GM21619 (cell line): ENCODE measurements around the gene PCDHB4.
"Not testable (repeated sequence)": the region's sequence is repeated elsewhere in the genome, so short reads cannot be mapped to it uniquely, and the experiment has no call there.

Source experiments
- ATAC-seq: cut with Tn5 transposase; IDR thresholded peaks from one replicate; pipeline ENCODE4 v1.9.1; 2021; ENCODE audit not compliant: unreplicated experiment

Gene PCDHB4

DNA sequence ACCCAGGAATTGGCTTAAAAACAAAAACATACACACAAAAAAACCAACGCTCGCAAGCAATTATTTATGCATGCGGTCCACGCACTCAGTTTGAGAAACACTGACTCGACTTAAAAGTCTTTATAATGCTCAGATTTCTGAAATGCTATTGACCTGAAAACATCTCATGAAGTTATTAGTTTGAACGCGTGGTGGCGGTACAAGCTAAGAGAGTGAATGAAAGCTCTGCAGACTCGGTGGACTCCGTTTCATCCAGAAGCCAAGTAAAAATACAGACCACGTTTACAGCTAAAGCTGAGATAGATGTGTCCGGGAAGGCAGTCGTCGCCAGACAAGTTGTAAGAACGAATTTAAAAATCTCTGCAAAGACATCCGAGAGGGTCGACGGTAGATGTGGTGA is 28.2 kb downstream of the PCDHB4 start, which contains the start of gene PCDHB6:
PCDHB6 (plus strand) TSS at position 246 of the 400 bp plus-strand sequence. CDS start 201 bp downstream, outside the sequence.
- no peak for ATAC-seq

DNA sequence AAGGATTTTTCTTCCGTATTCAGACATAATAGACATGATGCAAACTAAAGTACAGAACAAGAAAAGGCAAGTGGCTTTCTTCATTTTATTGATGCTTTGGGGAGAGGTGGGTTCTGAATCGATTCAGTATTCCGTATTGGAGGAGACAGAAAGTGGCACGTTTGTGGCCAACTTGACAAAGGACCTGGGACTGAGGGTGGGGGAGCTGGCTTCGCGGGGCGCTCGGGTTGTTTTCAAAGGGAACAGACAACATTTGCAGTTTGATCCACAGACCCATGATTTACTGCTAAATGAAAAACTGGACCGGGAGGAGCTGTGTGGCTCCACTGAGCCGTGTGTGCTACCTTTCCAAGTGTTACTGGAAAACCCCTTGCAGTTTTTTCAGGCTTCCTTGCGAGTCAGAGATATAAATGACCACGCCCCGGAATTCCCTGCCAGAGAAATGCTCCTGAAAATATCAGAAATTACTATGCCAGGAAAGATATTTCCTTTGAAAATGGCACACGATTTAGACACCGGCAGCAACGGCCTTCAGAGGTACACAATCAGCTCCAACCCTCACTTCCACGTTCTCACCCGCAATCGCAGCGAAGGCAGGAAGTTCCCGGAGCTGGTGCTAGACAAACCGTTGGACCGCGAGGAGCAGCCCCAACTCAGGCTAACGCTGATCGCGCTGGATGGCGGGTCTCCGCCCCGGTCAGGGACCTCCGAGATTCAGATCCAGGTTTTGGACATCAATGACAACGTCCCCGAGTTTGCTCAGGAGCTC is 28.8 kb downstream of the PCDHB4 start:
- no peak for ATAC-seq

DNA sequence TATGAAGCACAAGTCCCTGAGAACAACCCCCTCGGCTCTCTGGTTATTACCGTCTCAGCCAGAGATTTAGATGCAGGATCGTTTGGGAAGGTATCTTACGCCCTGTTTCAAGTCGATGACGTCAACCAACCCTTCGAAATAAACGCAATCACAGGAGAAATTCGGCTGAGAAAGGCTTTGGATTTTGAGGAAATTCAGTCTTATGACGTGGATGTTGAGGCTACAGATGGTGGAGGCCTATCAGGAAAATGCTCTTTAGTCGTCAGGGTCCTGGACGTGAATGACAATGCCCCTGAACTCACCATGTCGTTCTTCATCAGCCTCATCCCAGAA is 29.3 kb downstream of the PCDHB4 start:
- ATAC-seq, result no peak

DNA sequence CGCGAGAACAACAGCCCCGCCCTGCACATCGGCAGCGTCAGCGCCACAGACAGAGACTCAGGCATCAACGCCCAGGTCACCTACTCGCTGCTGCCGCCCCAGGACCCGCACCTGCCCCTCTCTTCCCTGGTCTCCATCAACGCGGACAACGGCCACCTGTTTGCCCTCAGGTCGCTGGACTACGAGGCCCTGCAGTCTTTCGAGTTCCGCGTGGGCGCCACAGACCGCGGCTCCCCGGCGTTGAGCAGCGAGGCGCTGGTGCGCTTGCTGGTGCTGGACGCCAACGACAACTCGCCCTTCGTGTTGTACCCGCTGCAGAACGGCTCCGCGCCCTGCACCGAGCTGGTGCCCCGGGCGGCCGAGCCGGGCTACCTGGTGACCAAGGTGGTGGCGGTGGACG is 30.0 kb downstream of the PCDHB4 start:
- not testable (repeated sequence) for ATAC-seq

DNA sequence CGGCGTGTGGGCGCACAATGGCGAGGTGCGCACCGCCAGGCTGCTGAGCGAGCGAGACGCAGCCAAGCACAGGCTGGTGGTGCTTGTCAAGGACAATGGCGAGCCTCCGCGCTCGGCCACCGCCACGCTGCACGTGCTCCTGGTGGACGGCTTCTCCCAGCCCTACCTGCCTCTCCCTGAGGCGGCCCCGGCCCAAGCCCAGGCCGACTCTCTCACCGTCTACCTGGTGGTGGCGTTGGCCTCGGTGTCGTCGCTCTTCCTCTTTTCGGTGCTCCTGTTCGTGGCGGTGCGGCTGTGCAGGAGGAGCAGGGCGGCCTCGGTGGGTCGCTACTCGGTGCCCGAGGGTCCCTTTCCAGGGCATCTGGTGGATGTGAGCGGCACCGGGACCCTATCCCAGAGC is 30.5 kb downstream of the PCDHB4 start:
- not testable (repeated sequence) for ATAC-seq

- ATAC-seq, result no peak
These were observed 34.1 kb downstream of the PCDHB4 start for GRCh38 chr5:141155540-141156374.

DNA sequence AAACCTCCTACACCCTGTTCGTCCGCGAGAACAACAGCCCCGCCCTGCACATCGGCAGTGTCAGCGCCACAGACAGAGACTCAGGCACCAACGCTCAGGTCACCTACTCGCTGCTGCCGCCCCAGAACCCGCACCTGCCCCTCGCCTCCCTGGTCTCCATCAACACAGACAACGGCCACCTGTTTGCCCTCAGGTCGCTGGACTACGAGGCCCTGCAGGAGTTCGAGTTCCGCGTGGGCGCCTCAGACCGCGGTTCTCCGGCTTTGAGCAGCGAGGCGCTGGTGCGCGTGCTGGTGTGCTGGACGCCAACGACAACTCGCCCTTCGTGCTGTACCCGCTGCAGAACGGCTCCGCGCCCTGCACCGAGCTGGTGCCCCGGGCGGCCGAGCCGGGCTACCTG is 35.7 kb downstream of the PCDHB4 start:
- not testable (repeated sequence) for ATAC-seq

DNA sequence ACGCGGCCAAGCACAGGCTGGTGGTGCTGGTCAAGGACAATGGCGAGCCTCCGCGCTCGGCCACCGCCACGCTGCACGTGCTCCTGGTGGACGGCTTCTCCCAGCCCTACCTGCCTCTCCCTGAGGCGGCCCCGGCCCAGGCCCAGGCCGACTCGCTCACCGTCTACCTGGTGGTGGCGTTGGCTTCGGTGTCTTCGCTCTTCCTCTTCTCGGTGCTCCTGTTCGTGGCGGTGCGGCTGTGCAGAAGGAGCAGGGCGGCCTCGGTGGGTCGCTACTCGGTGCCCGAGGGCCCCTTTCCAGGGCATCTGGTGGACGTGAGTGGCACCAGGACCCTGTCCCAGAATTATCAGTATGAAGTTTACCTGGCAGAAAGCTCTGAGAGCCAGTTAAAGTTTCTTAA is 36.3 kb downstream of the PCDHB4 start:
- not testable (repeated sequence) for ATAC-seq

- ATAC-seq, result no peak
These were observed 51.0 kb downstream of the PCDHB4 start, which contains the start of gene PCDHB7 for GRCh38 chr5:141172381-141173204. TSS of gene PCDHB7 (plus strand) at chr5:141172644. CDS start at chr5:141172836, 192 bp downstream.

DNA sequence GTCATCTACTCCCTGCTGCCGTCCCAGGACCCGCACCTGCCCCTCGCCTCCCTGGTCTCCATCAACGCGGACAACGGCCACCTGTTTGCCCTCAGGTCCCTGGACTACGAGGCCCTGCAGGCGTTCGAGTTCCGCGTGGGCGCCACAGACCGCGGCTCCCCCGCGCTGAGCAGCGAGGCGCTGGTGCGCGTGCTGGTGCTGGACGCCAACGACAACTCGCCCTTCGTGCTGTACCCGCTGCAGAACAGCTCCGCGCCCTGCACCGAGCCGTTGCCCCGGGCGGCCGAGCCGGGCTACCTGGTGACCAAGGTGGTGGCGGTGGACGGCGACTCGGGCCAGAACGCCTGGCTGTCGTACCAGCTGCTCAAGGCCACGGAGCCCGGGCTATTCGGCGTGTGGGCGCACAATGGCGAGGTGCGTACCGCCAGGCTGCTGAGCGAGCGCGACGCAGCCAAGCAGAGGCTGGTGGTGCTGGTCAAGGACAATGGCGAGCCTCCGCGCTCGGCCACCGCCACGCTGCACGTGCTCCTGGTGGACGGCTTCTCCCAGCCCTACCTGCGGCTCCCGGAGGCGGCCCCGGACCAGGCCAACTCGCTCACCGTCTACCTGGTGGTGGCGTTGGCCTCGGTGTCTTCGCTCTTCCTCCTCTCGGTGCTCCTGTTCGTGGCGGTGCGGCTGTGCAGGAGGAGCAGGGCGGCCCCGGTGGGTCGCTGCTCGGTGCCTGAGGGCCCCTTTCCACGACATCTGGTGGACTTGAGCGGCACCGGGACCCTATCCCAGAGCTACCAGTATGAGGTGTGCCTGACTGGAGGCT is 52.9 kb downstream of the PCDHB4 start:
- ATAC-seq, result not testable (repeated sequence)
